IPS-NIHi7 (cell line): ENCODE results near the gene IL34.
"Not testable (repeated sequence)": the region's sequence is repeated elsewhere in the genome, so short reads cannot be mapped to it uniquely, and the experiment has no call there.

ENCODE experiments used
- DNase-seq: peaks from one replicate; pipeline ENCODE4 v3.0.0; 2012; ENCODE audit warnings: mixed read lengths; ENCODE audit errors: extremely low spot score

The IL34 gene

DNA sequence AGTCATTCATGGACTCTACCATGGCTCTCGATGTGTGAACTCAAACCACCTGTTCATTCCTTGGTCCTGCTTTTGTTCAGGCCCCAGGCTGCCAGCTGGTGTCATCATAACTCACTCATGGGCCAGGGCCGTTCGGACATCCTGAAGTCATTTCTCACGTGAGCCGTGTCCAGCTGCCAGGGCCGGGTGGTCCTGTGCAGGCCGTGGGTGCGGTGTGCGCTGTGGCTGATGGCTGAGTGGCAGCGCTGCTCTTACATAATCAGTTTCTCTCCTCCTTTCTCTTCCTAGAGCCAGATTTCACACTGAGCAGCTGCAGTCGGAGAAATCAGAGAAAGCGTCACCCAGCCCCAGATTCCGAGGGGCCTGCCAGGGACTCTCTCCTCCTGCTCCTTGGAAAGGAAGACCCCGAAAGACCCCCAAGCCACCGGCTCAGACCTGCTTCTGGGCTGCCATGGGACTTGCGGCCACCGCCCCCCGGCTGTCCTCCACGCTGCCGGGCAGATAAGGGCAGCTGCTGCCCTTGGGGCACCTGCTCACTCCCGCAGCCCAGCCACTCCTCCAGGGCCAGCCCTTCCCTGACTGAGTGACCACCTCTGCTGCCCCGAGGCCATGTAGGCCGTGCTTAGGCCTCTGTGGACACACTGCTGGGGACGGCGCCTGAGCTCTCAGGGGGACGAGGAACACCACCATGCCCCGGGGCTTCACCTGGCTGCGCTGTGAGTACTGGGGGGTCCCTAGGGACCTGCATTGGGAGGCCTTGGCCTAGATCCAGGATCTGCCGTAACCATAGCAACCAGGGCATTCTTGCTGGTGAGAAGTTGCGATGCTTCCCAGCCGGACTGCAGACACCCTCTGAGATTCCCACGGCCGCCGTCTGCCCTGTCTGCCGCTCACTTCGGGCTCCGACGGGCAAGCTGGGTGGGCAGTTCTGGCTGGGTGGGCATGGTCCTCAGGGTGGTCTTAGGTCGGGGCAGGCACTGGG, at the start of gene IL34:
Gene IL34 (plus strand): TSS at position 300 of the 982 bp plus-strand sequence. CDS start 389 bp downstream, at position 689.
- DNase-seq = no peak

DNA sequence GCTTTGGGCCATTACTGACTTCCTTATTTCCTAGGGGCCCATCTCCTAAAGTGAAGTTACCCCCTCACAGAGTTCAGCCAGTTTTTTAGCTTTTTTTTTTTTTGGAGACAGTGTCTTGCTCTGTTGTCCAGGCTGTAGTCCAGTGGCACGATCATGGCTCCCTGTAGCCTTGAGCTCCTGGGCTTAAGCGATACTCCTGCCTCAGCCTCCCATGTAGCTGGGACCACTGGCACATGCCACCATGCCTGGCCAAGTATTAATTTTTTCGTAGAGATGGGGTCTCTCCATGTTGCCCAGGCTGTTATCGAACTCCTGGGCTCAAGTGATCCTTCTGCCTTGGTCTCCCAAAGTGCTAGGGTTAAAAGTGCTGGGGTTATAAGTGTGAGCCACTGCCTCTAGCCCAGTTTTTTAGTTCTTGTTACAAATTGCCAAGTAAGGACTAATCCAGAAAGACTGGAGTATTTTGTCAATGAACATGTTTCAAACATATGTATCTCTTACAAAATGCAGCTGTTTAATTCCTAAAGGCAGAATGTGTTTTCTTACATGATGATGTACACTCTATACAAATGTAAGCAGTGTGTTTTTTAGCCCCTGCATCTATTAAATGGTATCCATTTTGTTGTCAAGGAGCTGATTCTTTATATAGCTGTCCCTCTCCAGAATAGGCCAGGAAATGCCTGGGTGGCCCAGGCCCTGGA, 49.1 kb upstream of the IL34 start:
- DNase-seq = no peak

DNA sequence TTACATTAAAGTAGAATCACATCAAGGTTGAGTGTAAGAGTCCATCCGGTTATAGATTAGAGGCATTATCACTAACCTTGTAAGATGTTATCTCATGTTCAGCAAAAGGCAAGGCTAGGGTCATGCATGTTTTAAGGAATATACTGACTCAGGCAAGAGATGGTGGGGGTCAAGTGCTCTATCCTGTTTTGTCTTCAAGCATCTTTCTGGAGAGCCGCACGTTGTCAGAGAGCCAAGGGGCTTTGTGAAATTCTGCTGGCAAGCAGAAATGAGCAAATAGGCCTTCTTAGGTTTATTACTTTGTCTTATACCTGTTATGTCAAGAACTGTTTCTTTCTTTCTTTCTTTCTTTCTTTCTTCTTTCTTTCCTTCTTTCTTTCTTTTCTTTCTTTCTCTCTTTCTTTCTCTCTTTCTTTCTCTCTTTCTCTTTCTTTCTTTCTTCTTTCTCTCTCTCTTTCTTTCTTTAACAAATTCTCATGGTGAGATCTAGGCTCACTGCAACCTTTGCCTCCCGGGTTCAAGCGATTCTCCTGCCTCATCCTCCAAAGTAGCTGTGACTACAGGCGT, 47.3 kb upstream of the IL34 start:
- no peak for DNase-seq

DNA sequence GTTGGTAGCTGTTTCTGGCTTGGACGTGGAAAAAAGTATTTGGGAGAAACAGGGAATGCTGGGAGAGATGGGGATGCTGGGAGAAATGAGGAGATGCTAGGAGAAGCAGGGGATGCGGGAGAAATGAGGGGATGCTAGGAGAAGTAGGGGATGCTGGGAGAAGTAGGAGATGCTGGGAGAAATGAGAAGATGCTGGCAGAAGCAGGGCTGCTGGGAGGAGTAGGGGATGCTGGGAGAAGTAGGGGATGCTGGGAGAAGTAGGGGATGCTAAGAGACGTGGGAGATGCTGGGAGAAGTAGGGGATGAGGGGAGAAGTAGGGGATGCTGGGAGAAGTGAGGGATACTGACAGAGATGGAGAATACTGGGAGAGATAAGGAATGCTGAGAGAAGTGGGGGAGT, 45.6 kb upstream of the IL34 start:
- no peak for DNase-seq

DNA sequence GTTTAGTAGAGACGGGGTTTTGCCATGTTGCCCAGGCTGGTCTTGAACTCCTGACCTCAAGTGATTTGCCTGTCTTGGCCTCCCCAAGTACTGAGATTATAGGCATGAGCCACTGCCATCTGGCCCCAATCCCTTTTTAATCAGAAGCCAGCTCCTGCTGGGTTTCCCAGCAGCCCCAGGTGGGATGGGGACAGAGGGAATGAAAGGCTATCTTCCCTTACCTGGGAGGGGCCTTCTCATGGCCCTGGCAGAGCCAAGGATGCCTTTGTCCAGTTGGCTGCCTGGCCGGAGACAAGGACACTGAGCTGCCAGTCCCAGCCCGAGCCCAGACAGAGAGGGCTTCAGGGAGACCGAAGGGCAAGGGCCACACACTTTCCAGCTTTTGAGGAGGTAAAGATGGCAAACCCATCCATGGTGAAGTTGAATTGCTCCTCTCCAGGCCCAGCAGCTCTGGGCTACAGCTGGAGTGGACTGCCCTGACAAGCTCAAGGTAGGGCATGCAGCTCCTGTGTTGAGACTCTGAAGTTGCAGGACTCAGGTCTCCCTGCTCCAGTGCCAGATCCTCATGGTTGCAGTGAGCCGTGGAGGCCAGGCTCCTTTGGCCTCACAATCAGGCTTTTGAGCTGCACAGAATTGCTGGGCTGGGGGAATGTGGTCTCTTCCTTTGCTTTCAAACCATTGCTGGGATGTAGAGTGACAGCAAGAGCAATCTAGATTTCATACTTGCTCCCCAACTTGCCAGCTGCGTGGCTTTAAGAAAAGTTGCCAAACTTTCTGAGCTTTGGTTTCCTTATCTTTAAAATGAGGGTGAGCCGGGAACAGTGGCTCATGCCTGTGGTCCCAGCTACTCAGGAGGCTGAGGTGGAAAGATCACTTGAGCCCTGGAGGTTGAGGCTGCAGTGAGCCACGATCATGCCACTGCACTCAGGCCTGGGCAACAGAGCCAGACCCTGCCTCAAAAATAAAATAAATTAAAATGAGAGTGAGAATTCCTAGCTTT, 44.5 kb upstream of the IL34 start:
- no peak for DNase-seq

DNA sequence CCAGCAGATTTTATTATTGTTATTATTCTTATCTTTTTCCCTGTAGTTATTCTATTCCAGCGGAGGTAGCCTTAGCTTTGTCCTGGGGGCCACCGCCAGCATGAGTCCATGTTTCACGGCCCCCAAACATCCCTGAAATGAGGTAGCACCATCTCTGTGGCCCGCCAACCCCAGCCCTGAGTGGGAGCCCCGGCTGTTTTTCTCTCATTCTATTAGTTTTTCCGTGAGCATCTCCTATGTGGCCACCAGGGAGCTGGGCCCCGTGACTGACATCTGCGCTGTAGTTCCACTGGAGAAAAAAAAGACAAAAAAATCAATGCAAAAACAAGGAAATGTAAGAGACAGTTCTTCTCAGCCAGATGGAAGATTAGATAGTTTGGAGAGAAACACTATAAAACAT, 43.5 kb upstream of the IL34 start:
- DNase-seq = no peak

DNA sequence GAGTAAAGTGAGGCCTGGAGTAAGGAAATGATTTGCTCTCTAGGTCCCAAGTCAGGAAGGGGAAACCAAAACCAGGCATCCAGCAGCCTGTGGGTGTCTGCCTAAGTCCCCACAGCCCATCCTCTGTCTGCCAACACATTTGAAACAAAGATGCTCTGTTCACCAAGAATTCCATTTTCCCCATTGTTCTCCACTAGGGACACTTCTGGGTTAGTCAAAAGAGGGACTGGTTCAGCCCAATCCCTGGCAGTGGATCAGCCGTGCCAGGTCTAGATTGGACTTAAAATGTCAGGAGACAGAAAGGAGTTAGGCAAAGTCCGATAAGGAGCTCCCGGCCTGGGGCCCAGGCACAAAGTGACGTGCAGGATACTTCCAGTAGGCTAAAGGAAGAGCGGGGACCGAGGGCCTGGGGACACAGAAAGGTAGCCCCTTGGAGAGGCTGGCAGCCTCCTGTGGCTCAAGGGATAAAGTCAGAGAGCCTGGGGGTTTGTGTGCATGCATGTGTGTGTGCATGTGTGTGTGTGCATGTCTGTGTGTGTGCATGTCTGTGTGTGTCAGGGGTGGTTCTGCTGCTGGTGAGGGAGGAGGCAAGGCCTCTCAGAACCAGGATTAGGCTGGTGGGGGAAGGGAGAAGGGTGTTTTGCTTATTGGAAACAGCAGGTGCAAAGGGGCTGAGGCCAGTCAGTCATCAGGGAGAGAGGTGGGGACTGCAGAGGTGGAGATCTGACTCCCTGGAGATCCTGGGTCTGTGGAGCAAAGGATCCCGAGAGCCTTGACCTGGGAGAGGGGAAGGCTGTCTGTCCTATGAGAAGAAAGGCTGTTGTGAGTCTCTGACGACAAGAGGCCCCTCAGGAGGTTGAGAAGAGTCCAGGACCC, 41.7 kb upstream of the IL34 start:
- DNase-seq = no peak

DNA sequence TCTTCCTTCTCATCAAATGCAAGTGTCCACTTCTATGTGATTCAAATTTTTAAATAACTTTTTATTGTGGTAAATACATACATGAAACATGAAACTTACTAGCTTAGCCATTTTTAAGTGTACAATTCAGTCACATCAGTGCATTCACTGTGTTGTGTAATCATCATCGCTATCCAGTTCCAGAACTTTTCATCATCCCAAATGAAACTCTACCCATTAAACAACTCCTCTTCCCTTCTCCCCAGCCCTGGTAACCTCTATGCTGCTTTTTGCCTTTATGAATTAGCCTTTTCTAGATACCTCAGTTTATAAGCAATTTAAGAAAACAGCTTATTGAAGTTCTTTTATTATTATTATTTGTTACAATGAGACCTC, 41.1 kb upstream of the IL34 start:
- no peak for DNase-seq

DNA sequence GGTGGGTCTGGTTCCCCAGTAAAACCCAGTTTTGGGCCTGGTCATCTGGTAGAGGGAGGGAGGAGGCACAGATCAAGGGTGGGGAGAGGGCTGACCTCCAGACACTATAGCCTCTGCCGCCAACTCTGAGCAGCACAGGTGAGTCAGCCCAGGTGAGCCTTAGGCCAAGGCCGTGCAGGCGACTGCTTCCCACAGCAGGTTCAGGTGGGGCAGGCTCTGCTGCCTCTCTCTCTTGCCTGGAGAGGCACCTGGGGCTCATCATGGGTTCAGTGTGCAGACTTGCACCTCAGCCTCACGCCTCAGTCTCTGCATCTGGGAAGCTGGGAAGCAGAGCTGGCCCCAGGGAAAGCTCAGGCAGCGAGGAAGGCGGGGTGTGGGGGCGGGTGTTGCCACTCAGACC, 37.8 kb upstream of the IL34 start:
- DNase-seq = no peak

DNA sequence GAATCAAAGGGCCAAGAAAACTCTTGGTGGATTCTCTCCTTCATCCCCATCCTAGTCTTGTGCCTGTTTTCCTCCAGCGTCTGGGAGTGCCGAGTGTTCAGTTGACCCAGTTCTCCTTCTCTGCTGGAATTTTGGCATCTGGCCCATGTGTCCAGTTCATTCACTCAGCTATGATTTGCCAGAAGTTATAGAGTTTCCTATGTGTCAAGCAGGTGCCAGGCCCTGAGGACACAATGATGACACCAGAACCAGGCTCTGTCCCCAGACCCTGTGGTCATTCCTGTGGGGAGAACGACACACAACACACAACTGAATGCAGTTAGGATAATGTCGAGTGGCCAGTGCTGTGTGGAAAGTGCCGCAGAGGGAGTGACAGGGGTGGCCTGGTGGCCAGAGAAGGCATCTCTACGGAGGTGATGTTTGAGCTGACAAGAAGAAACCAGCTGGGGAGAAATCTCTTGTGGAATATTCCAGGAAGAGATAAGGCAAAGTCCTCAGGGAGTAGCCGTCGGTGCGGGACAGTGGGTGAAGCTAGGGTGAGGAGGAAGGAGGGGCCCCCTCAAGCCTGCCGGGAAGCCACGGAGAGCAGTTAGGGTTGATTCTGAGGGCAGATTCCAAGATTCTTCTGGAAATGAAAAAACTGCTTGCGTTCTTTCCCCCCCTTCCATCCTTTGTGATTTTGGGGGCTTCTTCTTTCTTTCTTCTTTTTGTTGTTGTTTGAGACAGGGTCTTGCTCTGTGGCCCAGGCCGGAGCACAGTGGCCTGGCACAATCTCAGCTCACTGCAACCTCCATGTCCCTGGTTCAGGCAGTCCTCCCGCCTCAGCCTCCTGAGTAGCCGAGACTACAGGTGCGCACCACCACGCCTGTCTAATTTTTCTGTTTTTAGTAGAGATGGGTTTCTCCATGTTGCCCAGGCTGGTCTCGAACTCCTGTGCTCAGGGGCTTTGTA, 35.8 kb upstream of the IL34 start:
- DNase-seq = no peak

DNA sequence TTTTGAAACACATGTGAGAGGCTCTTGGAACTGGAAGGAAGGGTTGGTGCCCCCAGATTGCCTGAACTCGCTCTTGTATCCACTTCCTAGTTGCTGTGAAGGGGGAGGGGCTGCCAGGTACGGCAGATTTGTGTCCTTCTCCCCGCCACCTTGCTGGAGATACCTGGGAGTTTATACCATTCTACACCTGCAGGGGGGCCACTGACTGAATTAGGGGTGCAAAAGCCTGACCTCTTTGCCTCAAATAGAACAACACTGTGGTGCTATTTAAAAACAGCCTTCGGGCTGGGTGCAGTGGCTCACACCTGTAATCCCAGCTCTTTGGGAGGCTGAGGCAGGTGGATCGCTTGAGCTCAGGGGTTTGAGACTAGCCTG, 35.1 kb upstream of the IL34 start:
- no peak for DNase-seq

DNA sequence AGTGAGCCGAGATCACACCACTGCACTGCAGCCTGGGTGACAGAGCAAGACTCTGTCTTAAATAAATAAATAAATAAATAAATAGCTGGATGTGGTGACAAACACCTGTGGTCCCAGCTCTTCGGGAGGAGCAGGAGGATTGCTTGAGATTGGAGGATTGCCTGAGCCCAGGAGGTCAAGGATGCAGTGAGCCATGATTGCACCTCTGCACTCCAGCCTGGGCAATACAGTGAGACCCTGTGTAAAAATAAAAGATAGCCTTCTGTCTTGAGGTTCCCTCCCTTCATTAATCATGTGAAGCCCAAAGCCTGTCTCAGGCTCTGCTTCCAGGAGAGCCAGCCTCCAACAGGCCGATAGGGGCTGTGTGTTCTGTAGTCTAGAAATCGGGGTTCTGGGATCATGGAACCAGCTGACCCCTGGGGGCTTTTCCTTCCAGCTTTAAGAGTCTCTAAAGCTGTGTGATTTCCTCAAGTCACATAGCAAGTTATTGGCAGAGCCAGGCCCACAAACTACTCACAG, 34.5 kb upstream of the IL34 start:
- no peak for DNase-seq

DNA sequence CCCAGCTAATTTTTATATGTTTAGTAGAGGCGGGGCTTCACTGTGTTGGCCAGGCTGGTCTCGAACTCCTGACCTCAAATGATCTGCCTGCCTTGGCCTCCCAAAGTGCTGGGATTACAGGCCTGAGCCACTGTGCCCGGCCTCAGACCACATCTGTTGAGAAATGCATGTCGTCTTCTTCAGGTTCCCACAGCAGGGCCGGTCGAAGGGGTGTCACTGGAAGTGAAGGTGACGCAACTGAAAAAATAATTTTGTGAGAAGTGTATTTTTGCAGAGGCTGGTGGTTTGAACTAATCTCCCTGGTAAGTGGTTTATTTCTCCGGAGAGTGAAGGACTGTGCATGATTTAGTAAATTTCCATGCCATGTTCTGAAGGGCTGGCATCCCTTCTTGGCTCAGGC, 33.4 kb upstream of the IL34 start:
- no peak for DNase-seq

DNA sequence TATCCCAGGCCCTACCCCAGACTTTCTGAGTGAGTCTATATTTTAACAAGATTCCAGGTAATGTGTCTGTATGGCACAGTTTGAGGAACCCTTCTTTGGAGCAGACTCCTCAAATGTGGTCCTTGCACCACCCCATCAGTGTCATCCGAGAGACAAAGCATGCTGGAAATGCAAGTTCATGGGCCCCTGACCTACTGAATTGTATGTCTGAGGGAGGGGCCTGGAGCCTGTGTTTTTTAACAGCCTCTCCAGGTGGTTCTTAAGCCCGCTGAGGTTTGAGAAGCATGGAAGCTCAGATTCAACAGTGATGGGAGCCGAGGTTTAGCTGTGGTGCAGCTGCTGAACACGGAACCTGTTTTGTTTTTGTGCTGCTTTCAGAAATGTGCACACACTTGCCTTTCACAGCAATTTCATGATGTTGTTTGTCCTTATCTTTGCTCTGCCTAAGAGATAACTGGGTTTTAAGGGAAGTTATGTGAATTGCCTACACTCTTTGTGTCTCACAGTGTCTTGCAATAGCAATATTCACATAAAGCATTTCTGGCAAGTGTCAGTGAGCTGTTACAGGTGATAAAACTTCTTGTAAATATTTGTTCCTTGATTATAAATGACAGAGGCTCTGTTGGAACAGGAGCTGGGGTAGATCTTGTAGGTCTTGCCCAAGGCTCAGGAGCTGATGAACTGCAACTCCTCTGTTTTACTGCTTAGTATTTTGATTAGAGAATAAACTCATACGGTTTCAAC, 32.0 kb upstream of the IL34 start:
- no peak for DNase-seq

DNA sequence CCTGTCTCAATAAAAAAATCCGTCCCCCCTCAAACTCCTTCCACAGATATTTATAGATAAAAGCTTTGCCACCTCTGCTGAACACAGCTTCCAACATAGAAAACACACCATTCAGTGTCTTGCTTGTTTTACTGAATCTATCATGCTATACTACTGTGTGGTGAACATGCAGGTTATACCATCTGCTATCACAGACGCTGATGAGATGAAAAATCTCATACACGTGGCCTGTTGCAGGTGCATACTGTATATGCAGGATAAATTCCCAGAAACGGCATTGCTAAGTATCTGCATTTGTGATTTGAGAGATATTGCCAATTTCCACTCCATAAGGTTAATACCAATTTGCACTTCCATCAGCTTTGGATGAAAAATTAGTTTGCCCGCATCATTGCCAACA, 30.4 kb upstream of the IL34 start:
- no peak for DNase-seq

DNA sequence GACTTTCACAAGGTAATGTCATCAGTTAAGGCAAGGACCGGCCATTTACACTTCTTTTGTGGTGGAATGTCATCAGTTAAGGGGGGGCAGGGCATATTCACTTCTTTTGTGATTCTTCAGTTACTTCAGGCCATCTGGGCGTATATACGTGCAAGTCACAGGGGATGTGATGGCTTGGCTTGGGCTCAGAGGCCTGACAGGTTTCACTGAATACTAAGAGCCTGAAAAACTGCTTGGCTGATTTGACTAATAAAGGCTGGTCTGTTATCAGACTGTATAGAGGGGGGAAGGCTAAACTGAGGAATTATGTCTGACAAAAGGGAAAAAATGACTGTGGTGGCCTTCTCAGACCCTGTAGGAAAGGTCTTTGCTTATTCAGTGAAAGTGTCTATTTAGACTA, 24.5 kb upstream of the IL34 start:
- not testable (repeated sequence) for DNase-seq

DNA sequence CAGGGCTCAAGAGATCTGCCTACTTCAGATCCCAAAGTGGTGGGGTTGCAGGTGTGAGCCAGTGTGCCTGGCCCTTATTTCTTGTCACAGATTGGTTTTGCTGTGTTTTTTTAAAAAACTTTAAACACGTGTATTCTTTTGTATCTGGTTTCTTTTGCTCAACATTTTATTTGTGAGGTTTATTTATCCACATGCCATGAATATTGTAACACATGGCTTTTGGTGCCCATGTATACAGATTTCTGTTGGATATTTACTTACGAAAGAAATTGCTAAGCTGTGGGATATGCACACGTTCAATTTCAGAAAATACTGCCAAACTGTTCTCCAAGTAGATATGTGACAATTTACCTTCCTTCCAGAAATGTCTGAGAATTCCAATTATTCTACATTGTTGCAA, 18.7 kb upstream of the IL34 start:
- DNase-seq = no peak

DNA sequence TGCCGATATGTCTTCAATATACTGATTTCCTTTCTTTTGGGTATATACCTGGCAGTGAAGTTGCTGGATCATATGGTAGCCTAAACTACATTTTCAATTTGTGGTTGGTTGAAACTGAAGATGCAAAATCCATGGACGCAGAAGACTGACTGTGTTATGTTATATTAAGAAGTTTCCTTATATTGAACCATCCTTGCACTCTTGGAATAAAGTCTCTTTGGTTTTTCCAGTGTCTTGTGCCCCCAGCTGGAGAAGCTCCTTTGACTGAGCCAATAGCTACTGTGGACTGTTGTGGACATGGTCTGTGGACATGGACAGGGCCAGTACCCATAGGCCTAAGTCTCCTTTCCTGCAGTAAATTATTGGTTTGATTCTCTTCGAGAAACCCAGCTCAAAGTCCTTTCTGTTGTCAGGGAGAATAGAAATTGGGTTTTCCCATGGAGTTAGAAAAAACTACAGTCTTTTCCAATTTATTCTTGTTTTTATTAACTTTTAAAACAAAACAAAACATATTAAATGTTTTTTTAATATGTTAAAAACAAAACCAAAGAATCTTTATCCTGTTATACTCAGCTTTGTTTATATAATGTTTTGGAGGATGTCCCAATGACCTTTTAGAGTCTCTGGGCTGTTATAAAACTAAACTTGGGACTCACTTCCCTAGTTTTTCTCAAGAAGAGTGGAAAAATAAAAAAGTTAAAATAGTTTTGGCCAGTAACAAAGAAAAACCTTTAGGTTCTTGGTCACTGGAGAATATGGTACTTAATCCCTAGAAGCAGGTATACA, 15.2 kb upstream of the IL34 start:
- DNase-seq = no peak
